ENCODE measurements around the gene ZNF620. TPM values are rescaled to one million over a fixed set of nuclear protein-coding genes. Genes with fewer than 3 reads are reported as not detected.
A peak's percentile ranks its signal among the peaks of the same experiment; 100 is the strongest.

Gene ZNF620
- total RNA-seq, 1 experiment from 2014 or later, result 27.1 TPM

DNA sequence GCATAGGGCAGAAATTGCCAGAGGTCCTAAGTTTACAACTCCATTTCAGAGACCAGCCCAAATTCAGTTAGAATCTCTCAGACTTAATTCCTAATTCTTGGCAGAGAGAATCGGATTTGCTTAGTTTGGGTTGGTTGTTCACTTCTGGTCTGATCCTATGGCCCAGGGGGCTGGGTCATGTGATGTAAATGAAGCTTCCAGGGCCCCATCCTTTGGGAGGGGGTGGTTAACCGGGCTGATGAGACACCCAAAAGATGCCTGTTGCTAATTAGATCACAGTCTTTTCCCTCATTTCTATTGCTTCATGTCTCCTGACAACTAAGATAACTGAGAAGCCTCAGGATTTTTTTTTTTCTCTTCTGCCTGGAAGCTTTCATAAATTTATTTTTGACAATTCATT is 11.1 kb upstream of the ZNF620 start:
- no peaks in the 10 kb centered on the region for H3K79me1 ChIP-seq (ENCODE audit: insufficient read depth, low read depth, low read length, poor library complexity, severe bottlenecking)
- no peaks in the 10 kb centered on the region for H3K27me3 ChIP-seq (ENCODE audit: insufficient read depth, low read length)
- no peak overlapping the region for H2BK15ac ChIP-seq (ENCODE audit: low read depth, low read length)
- H2BK12ac ChIP-seq (ENCODE audit: insufficient read length, low read depth, low read length), result no peak overlapping the region
- H3K56ac ChIP-seq (ENCODE audit: insufficient read length, low read depth, low read length), result no peak overlapping the region
- H4K20me1 ChIP-seq (ENCODE audit: control insufficient read depth, insufficient read depth, insufficient read length), result no peaks in the 10 kb centered on the region
- WGBS (ENCODE audit: extremely low coverage, insufficient read length, low lambda C conversion rate), result no CpG with 5 or more reads among the region's 2 CpGs
- Mint-ChIP-seq H3K4me3 (no peak overlapping the region), H3K27ac (peak overlapping the region in 2 of 3 experiments; percentile 23 to 84; a peak in 1 of 7 replicates), H3K27me3 (ENCODE audit: low read depth) (no peaks in the 10 kb centered on the region; the same call in 1 of the 2 replicates), H3K4me1 (peaks cover 10 to 18% of the 10 kb centered on the region in 2 experiments), H3K9me3 (no peaks in the 10 kb centered on the region), H3K36me3 (ENCODE audit: insufficient read depth in 1 of 3, low read depth in 3 of 3) (peaks cover 0 to 5% (median 0%) of the 10 kb centered on the region in 3 experiments; a peak in 1 of 7 replicates)
- no peak overlapping the region for H4K5ac ChIP-seq (ENCODE audit: insufficient read length, low read depth, low read length)
- no peak for DNase-seq
- no peak overlapping the region for H2BK5ac ChIP-seq (ENCODE audit: insufficient read length, low read length)
- H3T11ph ChIP-seq (ENCODE audit: low read length), result no peak overlapping the region
- H3K4me1 ChIP-seq (ENCODE audit: insufficient read depth, low read length), result no peaks in the 10 kb centered on the region
- H3K14ac ChIP-seq (ENCODE audit: insufficient read depth, low read length), result no peak overlapping the region
- no peak overlapping the region for H3K9ac ChIP-seq (ENCODE audit: extremely low read depth, insufficient read length, low read length)
- no peak overlapping the region for H3K4ac ChIP-seq (ENCODE audit: low read depth, low read length)
- no peak overlapping the region for H3K18ac ChIP-seq (ENCODE audit: insufficient read length, low read depth, low read length)
- H2AFZ ChIP-seq (ENCODE audit: low read length), result no peak overlapping the region
- H3K4me2 ChIP-seq (ENCODE audit: insufficient read depth, insufficient read length, low read length), result no peak overlapping the region
- no peaks in the 10 kb centered on the region for H3K79me2 ChIP-seq (ENCODE audit: insufficient read depth, low read length)
- H3K23me2 ChIP-seq (ENCODE audit: insufficient read length, low read depth, low read length, poor library complexity, severe bottlenecking), result no peaks in the 10 kb centered on the region
- TF ChIP-seq, protein P1, sequence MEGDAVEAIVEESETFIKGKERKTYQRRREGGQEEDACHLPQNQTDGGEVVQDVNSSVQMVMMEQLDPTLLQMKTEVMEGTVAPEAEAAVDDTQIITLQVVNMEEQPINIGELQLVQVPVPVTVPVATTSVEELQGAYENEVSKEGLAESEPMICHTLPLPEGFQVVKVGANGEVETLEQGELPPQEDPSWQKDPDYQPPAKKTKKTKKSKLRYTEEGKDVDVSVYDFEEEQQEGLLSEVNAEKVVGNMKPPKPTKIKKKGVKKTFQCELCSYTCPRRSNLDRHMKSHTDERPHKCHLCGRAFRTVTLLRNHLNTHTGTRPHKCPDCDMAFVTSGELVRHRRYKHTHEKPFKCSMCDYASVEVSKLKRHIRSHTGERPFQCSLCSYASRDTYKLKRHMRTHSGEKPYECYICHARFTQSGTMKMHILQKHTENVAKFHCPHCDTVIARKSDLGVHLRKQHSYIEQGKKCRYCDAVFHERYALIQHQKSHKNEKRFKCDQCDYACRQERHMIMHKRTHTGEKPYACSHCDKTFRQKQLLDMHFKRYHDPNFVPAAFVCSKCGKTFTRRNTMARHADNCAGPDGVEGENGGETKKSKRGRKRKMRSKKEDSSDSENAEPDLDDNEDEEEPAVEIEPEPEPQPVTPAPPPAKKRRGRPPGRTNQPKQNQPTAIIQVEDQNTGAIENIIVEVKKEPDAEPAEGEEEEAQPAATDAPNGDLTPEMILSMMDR (conservative IDR thresholded peaks at IDR 0.05), result no peak
- H3K9me3 ChIP-seq (ENCODE audit: control insufficient read depth, low read depth, low read length), result no peaks in the 10 kb centered on the region
- no peak overlapping the region for H4K91ac ChIP-seq (ENCODE audit: insufficient read length, low read depth, low read length)
- no peak overlapping the region for H2BK120ac ChIP-seq (ENCODE audit: low read depth, low read length, poor library complexity, severe bottlenecking)
- no peak overlapping the region for H2AK5ac ChIP-seq (ENCODE audit: insufficient read length, low read length)
- no peak overlapping the region for H3K27ac ChIP-seq (ENCODE audit: insufficient read length, low read depth, low read length)
- H3K23ac ChIP-seq (ENCODE audit: insufficient read length, low read depth, low read length), result no peak overlapping the region
- H4K8ac ChIP-seq (replicated peaks; ENCODE audit: insufficient read length, low read depth, low read length), result no peak overlapping the region
- H2BK20ac ChIP-seq (ENCODE audit: low read depth, low read length, poor library complexity, severe bottlenecking), result no peak overlapping the region

All from H9 (cell line).